DMS 273 (cell line): ENCODE measurements around the gene FUT7.

ENCODE experiments used
- DNase-seq: peaks from one replicate; lab custom pipeline; 2025; ENCODE audit not compliant: unreplicated experiment; lab: John Stamatoyannopoulos, UW

Gene FUT7

GRCh38 chr9:136985027-136985602, 46.8 kb downstream of the FUT7 start:
- no peak for DNase-seq

DNA sequence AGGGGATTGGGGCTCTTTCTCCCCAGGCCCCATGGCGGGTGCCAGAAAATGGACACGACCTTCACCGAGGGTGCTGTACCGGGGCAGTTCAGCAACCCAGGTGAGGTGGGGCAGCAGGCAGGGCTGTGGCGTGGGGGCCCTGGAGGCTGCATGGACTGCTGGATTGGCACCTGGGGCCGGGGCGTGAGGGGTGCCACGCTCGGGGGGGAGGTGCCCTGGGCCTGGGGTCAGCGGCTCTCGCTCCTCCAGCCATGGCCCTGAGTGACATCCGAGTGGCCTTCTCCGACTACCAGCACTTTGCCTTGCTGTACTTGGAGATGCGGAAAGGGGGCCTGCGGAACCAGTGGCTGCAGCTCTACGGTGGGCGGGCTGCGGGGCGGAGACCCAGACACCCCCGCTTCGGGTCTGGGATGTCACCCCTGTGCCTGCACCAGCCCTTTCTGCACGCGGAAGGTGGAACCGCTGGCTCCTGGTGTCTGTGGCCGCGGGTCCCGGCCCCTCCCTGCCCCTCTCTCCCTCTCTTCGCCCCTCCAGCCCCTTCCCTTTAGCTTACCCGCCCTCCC, 47.3 kb downstream of the FUT7 start:
- DNase-seq = no peak

- DNase-seq = no peak
Observed at GRCh38 chr9:136983656-136984314, 48.1 kb downstream of the FUT7 start.

GRCh38 chr9:136983167-136983566, 48.7 kb downstream of the FUT7 start:
- no peak for DNase-seq

DNA sequence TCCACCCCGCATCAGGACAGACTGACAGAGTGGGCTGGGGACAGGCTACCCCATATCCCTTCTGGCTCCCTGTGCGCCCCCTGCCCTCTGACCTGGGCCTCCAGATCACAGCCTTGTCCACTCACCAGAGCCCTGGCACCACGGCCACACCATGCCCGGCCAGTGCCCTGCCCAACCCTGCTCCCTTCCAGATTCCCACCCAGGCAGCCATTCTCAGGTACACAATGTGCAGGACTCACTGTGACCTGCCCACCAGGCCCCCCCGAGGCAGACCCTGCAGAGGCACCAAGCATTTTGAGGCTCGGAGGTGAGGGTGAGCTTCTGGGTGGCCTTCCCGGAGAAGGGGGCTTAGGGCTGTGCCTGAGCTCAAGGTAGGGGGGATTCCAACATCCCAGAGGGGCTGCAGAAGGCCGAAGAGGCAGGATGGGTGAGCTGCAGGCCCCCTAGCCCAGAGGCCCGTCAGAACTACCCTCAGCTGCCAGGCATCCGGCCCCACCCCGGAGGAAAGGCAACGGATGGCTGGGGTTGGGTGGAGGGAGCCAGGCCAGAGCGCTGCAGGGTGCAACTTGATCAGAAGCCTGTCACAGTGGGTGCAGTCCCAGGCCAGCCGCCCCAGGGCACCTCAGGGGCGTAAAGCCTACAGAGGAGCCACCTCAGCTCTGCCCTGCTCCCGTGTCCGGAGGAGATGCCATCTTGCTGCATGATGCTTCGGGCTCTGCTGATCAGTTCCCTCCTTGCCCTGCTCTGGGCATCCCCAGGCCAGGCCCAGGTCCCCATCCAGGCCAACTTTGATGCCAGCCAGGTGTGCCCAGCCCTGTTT, 49.4 kb downstream of the FUT7 start, which contains the start of gene LCNL1:
Gene LCNL1, plus strand, starts transcription at position 762 of the 820 bp plus-strand sequence. CDS start 594 bp downstream, outside the sequence.
- no peak for DNase-seq

DNA sequence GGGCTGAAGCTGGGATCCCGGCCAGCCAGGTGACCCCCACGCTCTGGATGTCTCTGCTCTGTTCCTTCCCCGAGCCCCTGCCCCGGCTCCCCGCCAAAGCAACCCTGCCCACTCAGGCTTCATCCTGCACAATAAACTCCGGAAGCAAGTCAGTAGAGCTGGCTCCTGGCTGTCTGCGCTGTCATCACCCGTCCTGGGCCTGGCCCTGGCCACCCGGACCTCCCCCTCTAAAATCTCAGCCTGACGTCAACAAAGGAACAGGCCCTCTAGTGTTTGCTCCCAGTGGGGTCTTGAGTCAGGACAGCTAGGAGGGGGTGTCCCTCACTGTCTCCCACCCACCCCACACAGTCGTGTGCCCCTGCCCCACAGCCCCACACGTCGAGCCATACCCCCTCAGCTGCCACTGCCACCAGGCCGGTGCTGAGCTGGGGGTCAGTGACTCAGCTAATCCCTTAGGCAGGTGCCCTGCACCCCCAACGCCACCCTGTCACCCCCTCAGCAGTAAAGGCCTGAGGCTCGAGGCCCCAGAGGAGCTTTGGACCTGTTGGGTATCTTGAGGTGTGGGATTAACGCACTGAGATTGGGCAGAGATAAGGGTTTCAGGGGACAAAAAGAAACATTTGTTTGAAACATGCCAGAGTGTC, 50.2 kb downstream of the FUT7 start:
- DNase-seq = no peak

GRCh38 chr9:136980669-136981478, 51.0 kb downstream of the FUT7 start:
- DNase-seq = no peak
